Measurements from ENCODE around the gene AP1S2. TPM values are rescaled to one million over a fixed set of nuclear protein-coding genes. Genes with fewer than 3 reads are reported as not detected.

Gene AP1S2
- total and polyA plus RNA-seq, 2 of the 8 experiments (the other 6 are each of a cell fraction or from before 2014, with no cell fraction given) = 88.2 to 237 TPM

DNA sequence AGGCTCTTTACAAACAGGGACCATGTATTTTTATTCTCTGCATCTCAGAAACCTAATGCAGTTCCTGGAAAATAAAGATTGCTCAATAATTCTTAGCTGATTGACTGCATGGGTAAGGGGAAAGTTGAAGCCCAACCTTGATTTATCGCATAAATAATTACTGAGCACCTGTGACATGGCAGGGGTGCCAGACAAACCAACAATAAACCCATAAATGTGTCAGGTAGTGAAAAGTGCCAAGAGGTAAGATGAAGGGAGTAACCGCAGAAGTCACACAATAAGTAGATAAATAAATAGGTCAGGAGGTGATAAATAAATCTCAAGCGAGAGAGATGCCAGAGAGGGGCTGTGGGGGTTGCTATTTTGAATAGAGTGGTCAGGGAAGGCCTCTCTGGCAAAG lies 20.1 kb upstream of the AP1S2 start (continued):
- TF ChIP-seq, protein P1, sequence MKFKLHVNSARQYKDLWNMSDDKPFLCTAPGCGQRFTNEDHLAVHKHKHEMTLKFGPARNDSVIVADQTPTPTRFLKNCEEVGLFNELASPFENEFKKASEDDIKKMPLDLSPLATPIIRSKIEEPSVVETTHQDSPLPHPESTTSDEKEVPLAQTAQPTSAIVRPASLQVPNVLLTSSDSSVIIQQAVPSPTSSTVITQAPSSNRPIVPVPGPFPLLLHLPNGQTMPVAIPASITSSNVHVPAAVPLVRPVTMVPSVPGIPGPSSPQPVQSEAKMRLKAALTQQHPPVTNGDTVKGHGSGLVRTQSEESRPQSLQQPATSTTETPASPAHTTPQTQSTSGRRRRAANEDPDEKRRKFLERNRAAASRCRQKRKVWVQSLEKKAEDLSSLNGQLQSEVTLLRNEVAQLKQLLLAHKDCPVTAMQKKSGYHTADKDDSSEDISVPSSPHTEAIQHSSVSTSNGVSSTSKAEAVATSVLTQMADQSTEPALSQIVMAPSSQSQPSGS (IDR thresholded peaks at IDR 0.05; ENCODE audit: low read length) = no peak
- TF ChIP-seq CBX5 (IDR thresholded peaks at IDR 0.05; ENCODE audit: low read depth, low read length) (no peak), CBX8 (IDR thresholded peaks at IDR 0.05; ENCODE audit: borderline replicate concordance, low read depth, low read length) (no peak), SIN3A (conservative IDR thresholded peaks at IDR 0.05 in 1 of 2, IDR thresholded peaks at IDR 0.05 in 1 of 2; ENCODE audit: low read depth in 1 of 2, low read length in 2 of 2) (no peak), ZNF274 (IDR thresholded peaks at IDR 0.05; ENCODE audit: borderline replicate concordance, extremely low read depth, low read length) (no peak), GTF2F1 (IDR thresholded peaks at IDR 0.05; ENCODE audit: borderline replicate concordance, low read depth, low read length) (no peak), ATF3 (IDR thresholded peaks at IDR 0.05; ENCODE audit: insufficient read depth, low read depth, low read length) (no peak)
- TF ChIP-seq, protein P2, sequence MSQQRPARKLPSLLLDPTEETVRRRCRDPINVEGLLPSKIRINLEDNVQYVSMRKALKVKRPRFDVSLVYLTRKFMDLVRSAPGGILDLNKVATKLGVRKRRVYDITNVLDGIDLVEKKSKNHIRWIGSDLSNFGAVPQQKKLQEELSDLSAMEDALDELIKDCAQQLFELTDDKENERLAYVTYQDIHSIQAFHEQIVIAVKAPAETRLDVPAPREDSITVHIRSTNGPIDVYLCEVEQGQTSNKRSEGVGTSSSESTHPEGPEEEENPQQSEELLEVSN (IDR thresholded peaks at IDR 0.05) = no peak
